Right lobe of liver (tissue), 6 donors: ENCODE results near the gene MACROD1. TPM values are rescaled to one million over a fixed set of nuclear protein-coding genes. Genes with fewer than 3 reads are reported as not detected.

Experiments
- ATAC-seq, 4 donors: fragments of 200-7000 bp; cut with Tn5 transposase; one replicate each; pipeline ENCODE4 v1.9.1; 2020; ENCODE audit warnings: mild to moderate bottlenecking in 4 of 4, moderate library complexity in 4 of 4
- DNase-seq, 3 donors: peaks; one replicate each; pipeline ENCODE4 v3.0.0-alpha.2; 2020
- H3K27ac ChIP-seq, 3 donors: fragments of 200-600 bp; one replicate each; pipeline ENCODE4 v1.8.0; 2022
- H3K27me3 ChIP-seq, 2 donors: fragments of 200-600 bp; one replicate each; pipeline ENCODE4 v1.8.0; 2022
- H3K36me3 ChIP-seq, 4 donors: fragments of 200-600 bp; sonication (generic) in 1 of 4; one replicate each; pipeline versions ENCODE4 v1.5.1 to v1.8.0; 2017 to 2022; ENCODE audit warnings: control low read depth in 1 of 4
- H3K4me1 ChIP-seq, 4 donors: fragments of 200-600 bp; sonication (generic) in 1 of 4; one replicate each; pipeline versions ENCODE4 v1.5.1 to v1.8.0; 2017 to 2022; ENCODE audit warnings: control low read depth in 1 of 4
- H3K4me3 ChIP-seq, 3 donors: fragments of 200-600 bp; one replicate each; pipeline ENCODE4 v1.8.0; 2022
- H3K9me3 ChIP-seq, 4 donors: fragments of 200-600 bp; sonication (generic) in 1 of 4; one replicate each; pipeline versions ENCODE4 v1.5.1 to v1.8.0; 2017 to 2022; ENCODE audit warnings: control low read depth in 1 of 4
- POLR2A ChIP-seq: fragments of 450-650 bp; IDR thresholded peaks from one replicate; pipeline ENCODE4 v1.6.1; 2017; ENCODE audit warnings: antibody characterized with exemption, mild to moderate bottlenecking
- WGBS: methylation state at CpG from one replicate; pipeline ENCODE4 v1.1.6; 2018; ENCODE audit warnings: low coverage, low lambda C conversion rate; ENCODE audit not compliant: insufficient coverage; ENCODE audit errors: missing lambda C conversion rate; 5-methylcytosine and 5-hydroxymethylcytosine counted together
- intact Hi-C, 2 donors: fragments of 100-400 bp; cut with DNase I; formaldehyde crosslinking; loops; one replicate each; pipeline versions ENCODE4 v1.11.2 to v1.14.1; 2022
- total RNA-seq, 6 experiments: library from RNA; depleted of rRNA in 2 of 6; stranded (reverse); fragments of >200 nt in 2 of 6; fragmentation: NEBNext Ultra II Directional in 3 of 6; extraction: Animal tissue kit (Norgen Biotek cat#: 25700) in 3 of 6; gene quantifications; one replicate each; pipeline versions ENCODE4 v1.1.0 to v1.2.4, GENCODE V29; 2016 to 2023
- TF ChIP-seq, protein P1 (sequence below), 4 donors: fragments of 200-600 bp in 3 of 4; fragments of 450-650 bp in 1 of 4; IDR thresholded peaks; one replicate each; pipeline versions ENCODE4 v1.5.1 to v1.8.0; 2016 to 2022; ENCODE audit warnings: antibody characterized with exemption in 4 of 4, mild to moderate bottlenecking in 2 of 4
- donor health status: DM: no; HTN: yes; CAD: no.
- donor health status: DM: no; HTN: no; CAD: no.
- donor health status: DM: no; HTN: no; CAD: no.
- donor health status: DM: no; HTN: yes; CAD: no.
- donor health status: DM: no; HTN: yes; CAD: no.

Gene MACROD1
- total RNA-seq, 6 experiments from 2014 or later = 12.3 to 219 (median 27.8) TPM

- H3K9me3 ChIP-seq = no peaks in the 10 kb centered on the region
- ATAC-seq = no peak
- no peak for DNase-seq
- H3K36me3 ChIP-seq = no peaks in the 10 kb centered on the region
- no peak overlapping the region for H3K27ac ChIP-seq
- intact Hi-C loops = no loop called here
- H3K4me3 ChIP-seq = no peak overlapping the region
- WGBS = 85% methylated on average over 5 of the region's 15 CpGs
- H3K4me1 ChIP-seq = no peaks in the 10 kb centered on the region
- no peak for TF ChIP-seq POLR2A
- TF ChIP-seq, protein P1, sequence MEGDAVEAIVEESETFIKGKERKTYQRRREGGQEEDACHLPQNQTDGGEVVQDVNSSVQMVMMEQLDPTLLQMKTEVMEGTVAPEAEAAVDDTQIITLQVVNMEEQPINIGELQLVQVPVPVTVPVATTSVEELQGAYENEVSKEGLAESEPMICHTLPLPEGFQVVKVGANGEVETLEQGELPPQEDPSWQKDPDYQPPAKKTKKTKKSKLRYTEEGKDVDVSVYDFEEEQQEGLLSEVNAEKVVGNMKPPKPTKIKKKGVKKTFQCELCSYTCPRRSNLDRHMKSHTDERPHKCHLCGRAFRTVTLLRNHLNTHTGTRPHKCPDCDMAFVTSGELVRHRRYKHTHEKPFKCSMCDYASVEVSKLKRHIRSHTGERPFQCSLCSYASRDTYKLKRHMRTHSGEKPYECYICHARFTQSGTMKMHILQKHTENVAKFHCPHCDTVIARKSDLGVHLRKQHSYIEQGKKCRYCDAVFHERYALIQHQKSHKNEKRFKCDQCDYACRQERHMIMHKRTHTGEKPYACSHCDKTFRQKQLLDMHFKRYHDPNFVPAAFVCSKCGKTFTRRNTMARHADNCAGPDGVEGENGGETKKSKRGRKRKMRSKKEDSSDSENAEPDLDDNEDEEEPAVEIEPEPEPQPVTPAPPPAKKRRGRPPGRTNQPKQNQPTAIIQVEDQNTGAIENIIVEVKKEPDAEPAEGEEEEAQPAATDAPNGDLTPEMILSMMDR (IDR thresholded peaks at IDR 0.05) = no peak
- H3K27me3 ChIP-seq = no peaks in the 10 kb centered on the region
Observed at GRCh38 chr11:64139049-64139448, 26.9 kb downstream of the MACROD1 start.

DNA sequence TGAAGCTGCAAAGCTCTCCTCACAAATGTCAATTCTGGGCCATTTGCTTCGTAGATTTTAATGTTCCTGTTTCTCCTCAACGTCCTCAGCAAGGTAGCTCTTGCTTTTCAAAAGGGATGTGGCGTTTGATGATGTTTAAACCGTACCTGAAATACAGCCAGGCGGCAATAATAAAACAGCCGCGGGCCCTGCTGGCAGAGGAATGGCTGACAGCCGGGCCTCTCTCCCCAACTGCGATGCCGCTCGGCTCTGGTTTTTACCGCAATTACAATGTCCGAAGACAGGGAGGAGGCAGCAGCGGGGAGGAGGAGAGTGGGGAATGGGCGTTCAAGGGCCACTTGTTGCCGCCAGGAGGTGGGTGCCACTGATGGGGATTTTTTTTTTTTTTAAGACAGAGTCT lies 27.5 kb downstream of the MACROD1 start:
- no peak for ATAC-seq
- H3K27me3 ChIP-seq = no peaks in the 10 kb centered on the region
- no peaks in the 10 kb centered on the region for H3K9me3 ChIP-seq
- H3K36me3 ChIP-seq = no peaks in the 10 kb centered on the region
- no peak overlapping the region for H3K4me3 ChIP-seq
- no peak for TF ChIP-seq POLR2A
- TF ChIP-seq, protein P1 (IDR thresholded peaks at IDR 0.05) = no peak
- WGBS = 69% methylated on average over 8 of the region's 16 CpGs
- H3K4me1 ChIP-seq = no peaks in the 10 kb centered on the region
- no peak for DNase-seq
- intact Hi-C loops = no loop called here
- no peak overlapping the region for H3K27ac ChIP-seq

DNA sequence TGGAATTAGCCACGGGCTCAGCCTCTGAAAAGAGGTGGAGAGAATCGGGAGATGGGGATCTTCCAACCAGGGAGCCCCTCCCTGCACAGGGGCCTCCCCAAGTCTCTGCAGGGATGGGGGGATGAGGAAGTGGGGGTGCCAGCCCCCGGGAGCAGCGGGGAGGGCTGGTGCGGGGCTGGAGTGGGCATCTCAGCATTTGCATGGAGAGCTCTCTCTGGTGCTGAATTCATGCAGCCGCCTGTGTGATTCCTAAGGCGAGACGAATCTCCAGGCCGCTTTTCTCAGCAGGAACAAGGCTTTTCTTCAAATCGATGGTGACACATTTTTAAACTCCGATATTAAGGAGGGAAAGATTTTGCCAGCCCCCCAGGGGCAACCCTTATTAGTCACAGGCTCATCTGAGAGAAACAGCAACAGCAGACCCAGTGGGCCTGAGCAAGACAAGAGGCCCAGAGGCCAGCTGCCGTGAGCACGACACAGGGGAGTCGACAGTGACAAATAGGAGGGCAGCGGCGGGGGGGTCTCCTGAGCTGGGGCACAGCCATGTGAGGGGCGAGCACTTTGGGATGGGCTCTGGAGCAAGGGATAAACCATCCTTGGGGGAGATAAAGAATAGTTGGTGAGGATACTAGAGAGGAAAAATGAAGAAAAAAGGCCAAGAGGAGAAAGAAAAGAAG lies 29.0 kb downstream of the MACROD1 start:
- Histone ChIP-seq H3K27ac (no peak overlapping the region), H3K9me3 (no peaks in the 10 kb centered on the region), H3K36me3 (no peaks in the 10 kb centered on the region), H3K27me3 (no peaks in the 10 kb centered on the region), H3K4me3 (no peak overlapping the region), H3K4me1 (no peaks in the 10 kb centered on the region)
- WGBS = 88% methylated on average over 9 of the region's 17 CpGs
- intact Hi-C loops = no loop called here
- ATAC-seq = no peak
- TF ChIP-seq POLR2A = no peak
- TF ChIP-seq, protein P1 (IDR thresholded peaks at IDR 0.05) = no peak
- no peak for DNase-seq

DNA sequence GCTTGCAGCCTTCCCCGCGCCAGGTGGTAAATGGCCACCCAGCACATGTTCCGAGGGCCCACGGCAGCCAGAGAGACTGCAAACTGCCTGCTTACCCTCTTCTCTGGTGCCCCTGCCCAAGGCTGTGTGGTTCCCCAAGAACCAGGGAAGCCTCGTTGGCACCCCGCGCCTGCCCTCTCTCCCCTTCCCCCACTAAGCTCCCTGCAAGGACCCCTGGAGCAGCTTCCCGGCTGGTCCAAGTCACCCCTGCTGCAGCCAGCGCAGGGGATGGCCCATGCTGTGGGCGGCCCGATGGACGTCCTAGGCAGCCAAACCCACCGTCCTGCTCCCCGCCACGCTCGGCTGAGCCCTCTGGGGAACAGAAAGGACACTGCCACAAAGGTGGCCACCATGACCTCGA lies 30.2 kb downstream of the MACROD1 start:
- ATAC-seq = no peak
- Histone ChIP-seq H3K36me3 (no peaks in the 10 kb centered on the region), H3K4me1 (no peaks in the 10 kb centered on the region), H3K9me3 (no peaks in the 10 kb centered on the region), H3K4me3 (no peak overlapping the region), H3K27me3 (no peaks in the 10 kb centered on the region), H3K27ac (no peak overlapping the region)
- intact Hi-C loops = no loop called here
- DNase-seq = no peak
- no peak for TF ChIP-seq POLR2A
- WGBS = 80% methylated on average over 1 of the region's 17 CpGs

DNA sequence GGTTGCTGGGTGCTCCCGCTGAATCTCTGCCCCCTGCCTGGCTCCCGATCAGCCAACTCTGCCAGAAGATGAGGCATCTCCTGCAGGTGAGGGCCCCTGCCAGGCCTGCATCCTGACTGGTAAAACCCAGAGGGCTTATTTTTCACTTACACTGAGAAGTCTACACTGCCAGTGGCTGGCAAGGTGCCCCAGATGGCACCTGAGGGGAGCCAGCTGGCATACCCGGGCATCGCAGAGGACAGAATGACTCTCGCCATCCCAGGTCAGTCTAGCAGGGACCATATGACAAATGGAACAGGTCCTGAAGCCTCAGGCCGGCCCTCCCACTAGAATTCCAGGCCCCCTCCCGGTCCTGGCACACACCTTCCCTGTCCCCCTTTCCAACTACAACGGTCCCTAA lies 30.9 kb downstream of the MACROD1 start:
- intact Hi-C loops = no loop called here
- Histone ChIP-seq H3K4me3 (no peak overlapping the region), H3K36me3 (no peaks in the 10 kb centered on the region), H3K4me1 (no peaks in the 10 kb centered on the region), H3K27ac (no peak overlapping the region), H3K27me3 (no peaks in the 10 kb centered on the region), H3K9me3 (no peaks in the 10 kb centered on the region)
- ATAC-seq (no peak), DNase-seq (no peak)
- TF ChIP-seq POLR2A = no peak
- TF ChIP-seq, protein P1 (IDR thresholded peaks at IDR 0.05) = no peak
- 95% methylated on average over 3 of the region's 8 CpGs for WGBS
